Activated naive CD8-positive, alpha-beta T cell (primary cell): ENCODE measurements around the gene B4GALT2.
A peak's percentile ranks its signal among the peaks of the same experiment; 100 is the strongest.

Experiments used
- H3K27ac Mint-ChIP-seq: one replicate; pipeline ENCODE4 v1.8.0; 2021; ENCODE audit warnings: mixed read lengths
- H3K27me3 Mint-ChIP-seq: one replicate; pipeline ENCODE4 v1.8.0; 2021; ENCODE audit warnings: mixed read lengths
- H3K36me3 Mint-ChIP-seq: one replicate; pipeline ENCODE4 v1.8.0; 2021; ENCODE audit warnings: mixed read lengths
- H3K4me1 Mint-ChIP-seq: one replicate; pipeline ENCODE4 v1.8.0; 2021; ENCODE audit warnings: low read depth, mixed read lengths
- H3K4me3 Mint-ChIP-seq: one replicate; pipeline ENCODE4 v1.8.0; 2021; ENCODE audit warnings: mild to moderate bottlenecking, mixed read lengths
- H3K9me3 Mint-ChIP-seq: one replicate; pipeline ENCODE4 v1.8.0; 2021; ENCODE audit warnings: low read depth, mixed read lengths

The B4GALT2 gene

GRCh38 chr1:43973981-43974442 is 5.0 kb upstream of the B4GALT2 start:
- H3K27me3 Mint-ChIP-seq = no peaks in the 10 kb centered on the region
- H3K4me3 Mint-ChIP-seq = peak overlapping the region; percentile 89
- peaks cover 28% of the 10 kb centered on the region for H3K36me3 Mint-ChIP-seq
- H3K9me3 Mint-ChIP-seq = no peaks in the 10 kb centered on the region
- peaks cover 58% of the 10 kb centered on the region for H3K4me1 Mint-ChIP-seq
- peak overlapping the region; percentile 97 for H3K27ac Mint-ChIP-seq

- peak within 1 kb of the TSS; percentile 89 for H3K4me3 Mint-ChIP-seq
- H3K27me3 Mint-ChIP-seq = no peaks in the 10 kb centered on the region
- peak within 1 kb of the TSS; percentile 97 for H3K27ac Mint-ChIP-seq
- H3K4me1 Mint-ChIP-seq = peaks cover 56% of the 10 kb centered on the region
- no peaks in the 10 kb centered on the region for H3K9me3 Mint-ChIP-seq
- peaks cover 28% of the 10 kb centered on the region for H3K36me3 Mint-ChIP-seq
Measured at GRCh38 chr1:43974443-43975248, 4.4 kb upstream of the B4GALT2 start, which contains the start of gene ATP6V0B. ATP6V0B (plus strand) TSS chr1:43974960; CDS start chr1:43975041, 81 bp downstream.

- peaks cover 26% of the 10 kb centered on the region for H3K36me3 Mint-ChIP-seq
Measured at GRCh38 chr1:43975249-43975961, 3.6 kb upstream of the B4GALT2 start.

GRCh38 chr1:43976045-43976444 is 3.0 kb upstream of the B4GALT2 start:
- H3K27ac Mint-ChIP-seq = peak overlapping the region; percentile 79
- peaks cover 55% of the 10 kb centered on the region for H3K4me1 Mint-ChIP-seq
- no peaks in the 10 kb centered on the region for H3K27me3 Mint-ChIP-seq
- H3K36me3 Mint-ChIP-seq = peaks cover 26% of the 10 kb centered on the region
- H3K9me3 Mint-ChIP-seq = no peaks in the 10 kb centered on the region
- H3K4me3 Mint-ChIP-seq = peak overlapping the region; percentile 89

More at GRCh38 chr1:43975249-43975961, 3.6 kb upstream of the B4GALT2 start:
- Mint-ChIP-seq H3K27me3 (no peaks in the 10 kb centered on the region), H3K4me1 (peaks cover 56% of the 10 kb centered on the region), H3K4me3 (peak overlapping the region; percentile 89), H3K9me3 (no peaks in the 10 kb centered on the region), H3K27ac (peak overlapping the region; percentile 79)

- H3K9me3 Mint-ChIP-seq = no peaks in the 10 kb centered on the region
- H3K27me3 Mint-ChIP-seq = no peaks in the 10 kb centered on the region
- peaks cover 26% of the 10 kb centered on the region for H3K36me3 Mint-ChIP-seq
- peak overlapping the region; percentile 89 for H3K4me3 Mint-ChIP-seq
- no peak overlapping the region for H3K27ac Mint-ChIP-seq
- H3K4me1 Mint-ChIP-seq = peaks cover 53% of the 10 kb centered on the region
Measured at GRCh38 chr1:43976890-43977289, 2.1 kb upstream of the B4GALT2 start.

GRCh38 chr1:43977376-43978263 is 1.4 kb upstream of the B4GALT2 start:
- Mint-ChIP-seq H3K9me3 (no peaks in the 10 kb centered on the region), H3K36me3 (peaks cover 29% of the 10 kb centered on the region), H3K4me3 (peak overlapping the region; percentile 89), H3K27me3 (no peaks in the 10 kb centered on the region), H3K4me1 (peaks cover 53% of the 10 kb centered on the region), H3K27ac (no peak overlapping the region)

GRCh38 chr1:43978264-43978550 is 803 bp upstream of the B4GALT2 start:
- no peaks in the 10 kb centered on the region for H3K27me3 Mint-ChIP-seq
- H3K4me3 Mint-ChIP-seq = peak overlapping the region; percentile 89
- H3K36me3 Mint-ChIP-seq = peaks cover 25% of the 10 kb centered on the region
- H3K4me1 Mint-ChIP-seq = peaks cover 50% of the 10 kb centered on the region
- H3K27ac Mint-ChIP-seq = no peak overlapping the region
- no peaks in the 10 kb centered on the region for H3K9me3 Mint-ChIP-seq

GRCh38 chr1:43979261-43979527 is 184 bp downstream of the B4GALT2 start:
- no peak overlapping the region for H3K4me3 Mint-ChIP-seq
- H3K36me3 Mint-ChIP-seq = peaks cover 16% of the 10 kb centered on the region
- H3K9me3 Mint-ChIP-seq = no peaks in the 10 kb centered on the region

GRCh38 chr1:43979528-43980254 is 681 bp downstream of the B4GALT2 start:
- H3K4me3 Mint-ChIP-seq = peak overlapping the region; percentile 93
- peak overlapping the region; percentile 80 for H3K27ac Mint-ChIP-seq
- peaks cover 38% of the 10 kb centered on the region for H3K4me1 Mint-ChIP-seq
- H3K36me3 Mint-ChIP-seq = peaks cover 16% of the 10 kb centered on the region
- H3K27me3 Mint-ChIP-seq = no peaks in the 10 kb centered on the region
- H3K9me3 Mint-ChIP-seq = no peaks in the 10 kb centered on the region

More at GRCh38 chr1:43979261-43979527, 184 bp downstream of the B4GALT2 start:
- Mint-ChIP-seq H3K27ac (no peak overlapping the region), H3K4me1 (peaks cover 41% of the 10 kb centered on the region), H3K27me3 (no peaks in the 10 kb centered on the region)

- Mint-ChIP-seq H3K4me3 (peak overlapping the region; percentile 93), H3K4me1 (peaks cover 38% of the 10 kb centered on the region), H3K9me3 (no peaks in the 10 kb centered on the region), H3K27me3 (no peaks in the 10 kb centered on the region), H3K36me3 (peaks cover 16% of the 10 kb centered on the region), H3K27ac (peak overlapping the region; percentile 80)
Measured at GRCh38 chr1:43980255-43981134, 1.5 kb downstream of the B4GALT2 start.

GRCh38 chr1:43981135-43981491 is 2.1 kb downstream of the B4GALT2 start:
- Mint-ChIP-seq H3K27ac (no peak overlapping the region), H3K4me3 (no peak overlapping the region), H3K36me3 (peaks cover 16% of the 10 kb centered on the region)

GRCh38 chr1:43981636-43982035 is 2.6 kb downstream of the B4GALT2 start:
- no peak overlapping the region for H3K4me3 Mint-ChIP-seq
- H3K4me1 Mint-ChIP-seq = peaks cover 28% of the 10 kb centered on the region
- H3K27me3 Mint-ChIP-seq = no peaks in the 10 kb centered on the region
- no peak overlapping the region for H3K27ac Mint-ChIP-seq
- H3K36me3 Mint-ChIP-seq = peaks cover 16% of the 10 kb centered on the region
- no peaks in the 10 kb centered on the region for H3K9me3 Mint-ChIP-seq

More at GRCh38 chr1:43981135-43981491, 2.1 kb downstream of the B4GALT2 start:
- H3K27me3 Mint-ChIP-seq = no peaks in the 10 kb centered on the region
- H3K9me3 Mint-ChIP-seq = no peaks in the 10 kb centered on the region
- H3K4me1 Mint-ChIP-seq = peaks cover 34% of the 10 kb centered on the region

- Mint-ChIP-seq H3K4me1 (peaks cover 22% of the 10 kb centered on the region), H3K9me3 (no peaks in the 10 kb centered on the region), H3K36me3 (peaks cover 12% of the 10 kb centered on the region), H3K27me3 (no peaks in the 10 kb centered on the region), H3K4me3 (no peak overlapping the region), H3K27ac (no peak overlapping the region)
Measured at GRCh38 chr1:43982241-43982640, 3.2 kb downstream of the B4GALT2 start.
